HEK293 (cell line): Measurements from ENCODE around the gene SLC28A1.
A peak's percentile ranks its signal among the peaks of the same experiment; 100 is the strongest.

Experiments
- CTCF ChIA-PET: fragments of 350-600 bp; formaldehyde crosslinking; extraction: SDS; loops from one replicate; lab custom pipeline; 2021; ENCODE audit warnings: antibody characterized with exemption; lab: Yijun Ruan, JAX
- POLR2A ChIA-PET: fragments of 300-600 bp; formaldehyde crosslinking; extraction: SDS; loops from one replicate; lab custom pipeline; 2020; ENCODE audit warnings: antibody characterized with exemption, inconsistent platforms; lab: Yijun Ruan, JAX
- H3K27ac ChIP-seq: fragments of 200-500 bp; sonication (Bioruptor generic); 2 replicates; pipeline ENCODE4 v1.5.1; 2014; ENCODE audit warnings: low read depth, low read length, control low read depth, inconsistent platforms; ENCODE audit errors: extremely low read depth
- H3K36me3 ChIP-seq, 2 experiments: fragments of 200-500 bp in 1 of 2; sonication (Bioruptor generic) in 1 of 2; 1 replicate in 1 of 2; 2 replicates in 1 of 2; pipeline ENCODE4 v1.5.1; 2014 to 2017; ENCODE audit warnings: inconsistent platforms in 2 of 2, low read length in 2 of 2; ENCODE audit not compliant: control insufficient read depth in 2 of 2, insufficient read depth in 1 of 2
- H3K4me1 ChIP-seq: fragments of 200-500 bp; sonication (Bioruptor generic); 2 replicates; pipeline ENCODE4 v1.5.1; 2014; ENCODE audit warnings: mild to moderate bottlenecking, low read length, inconsistent platforms; ENCODE audit not compliant: control insufficient read depth, insufficient read depth
- H3K4me3 ChIP-seq: 2 replicates; pipeline ENCODE4 v1.5.1; 2011; ENCODE audit warnings: low read depth, mild to moderate bottlenecking, control low read depth, low read length, moderate library complexity
- H3K9me3 ChIP-seq: fragments of 200-500 bp; sonication (Bioruptor generic); 2 replicates; pipeline ENCODE4 v1.5.1; 2014; ENCODE audit warnings: low read depth, low read length, inconsistent platforms; ENCODE audit not compliant: control insufficient read depth, insufficient read depth
- EGR2 ChIP-seq: fragments of 450-650 bp; formaldehyde crosslinking; IDR thresholded peaks from 2 replicates; pipeline ENCODE4 v1.5.1; 2016; ENCODE audit warnings: low read depth, missing biosample characterization, missing genetic modification characterization
- GLIS2 ChIP-seq: fragments of 450-650 bp; formaldehyde crosslinking; IDR thresholded peaks from 2 replicates; pipeline ENCODE4 v1.5.1; 2016; ENCODE audit warnings: missing biosample characterization, missing genetic modification characterization
- HIC1 ChIP-seq: fragments of 450-650 bp; formaldehyde crosslinking; IDR thresholded peaks from 2 replicates; pipeline ENCODE4 v1.5.1; 2016; ENCODE audit warnings: missing biosample characterization, missing genetic modification characterization
- HOXA7 ChIP-seq: sonication (generic); formaldehyde crosslinking; IDR thresholded peaks from 2 replicates; pipeline ENCODE4 v1.8.1; 2022; ENCODE audit warnings: missing genetic modification reagents, borderline replicate concordance
- PRDM10 ChIP-seq: fragments of 450-650 bp; formaldehyde crosslinking; IDR thresholded peaks from 2 replicates; pipeline ENCODE4 v1.5.1; 2016; ENCODE audit warnings: missing biosample characterization, missing genetic modification characterization
- SP2 ChIP-seq: fragments of 450-650 bp; formaldehyde crosslinking; IDR thresholded peaks from 2 replicates; pipeline ENCODE4 v1.5.1; 2016; ENCODE audit warnings: missing biosample characterization, missing genetic modification characterization
- SP7 ChIP-seq: fragments of 450-650 bp; formaldehyde crosslinking; IDR thresholded peaks from 2 replicates; pipeline ENCODE4 v1.5.1; 2016; ENCODE audit warnings: missing biosample characterization, missing genetic modification characterization
- WT1 ChIP-seq: fragments of 450-650 bp; formaldehyde crosslinking; IDR thresholded peaks from 2 replicates; pipeline ENCODE4 v1.5.1; 2016; ENCODE audit warnings: missing biosample characterization, missing genetic modification characterization
- ZBTB21 ChIP-seq: fragments of 450-650 bp; formaldehyde crosslinking; IDR thresholded peaks from 2 replicates; pipeline ENCODE4 v1.5.1; 2017; ENCODE audit warnings: missing biosample characterization, missing genetic modification characterization
- ZFHX2 ChIP-seq: fragments of 450-650 bp; formaldehyde crosslinking; conservative IDR thresholded peaks from 2 replicates; pipeline ENCODE4 v1.5.1; 2016; ENCODE audit warnings: missing biosample characterization, missing genetic modification characterization
- ZIC2 ChIP-seq: fragments of 450-650 bp; formaldehyde crosslinking; IDR thresholded peaks from 2 replicates; pipeline ENCODE4 v1.5.1; 2016; ENCODE audit warnings: missing biosample characterization, missing genetic modification characterization
- ZNF121 ChIP-seq: fragments of 450-650 bp; formaldehyde crosslinking; IDR thresholded peaks from 2 replicates; pipeline ENCODE4 v1.5.1; 2016; ENCODE audit warnings: missing biosample characterization, missing genetic modification characterization
- ZNF24 ChIP-seq: fragments of 450-650 bp; formaldehyde crosslinking; IDR thresholded peaks from 2 replicates; pipeline ENCODE4 v1.5.1; 2016; ENCODE audit warnings: missing biosample characterization, missing genetic modification characterization
- ZNF350 ChIP-seq: fragments of 450-650 bp; formaldehyde crosslinking; IDR thresholded peaks from 2 replicates; pipeline ENCODE4 v1.5.0; 2017; ENCODE audit warnings: missing biosample characterization, mild to moderate bottlenecking, missing genetic modification characterization
- ZNF391 ChIP-seq: fragments of 450-650 bp; formaldehyde crosslinking; IDR thresholded peaks from 2 replicates; pipeline ENCODE4 v1.5.1; 2016; ENCODE audit warnings: low read depth, missing biosample characterization, missing genetic modification characterization, borderline replicate concordance
- ZNF514 ChIP-seq: fragments of 450-650 bp; formaldehyde crosslinking; IDR thresholded peaks from 2 replicates; pipeline ENCODE4 v1.5.1; 2016; ENCODE audit warnings: missing biosample characterization, missing genetic modification characterization
- ZNF518A ChIP-seq: fragments of 450-650 bp; formaldehyde crosslinking; conservative IDR thresholded peaks from 2 replicates; pipeline ENCODE4 v1.5.1; 2016; ENCODE audit warnings: low read depth, missing biosample characterization, missing genetic modification characterization
- TF ChIP-seq, protein P1 (sequence below): fragments of 450-650 bp; formaldehyde crosslinking; IDR thresholded peaks from 2 replicates; pipeline ENCODE4 v1.5.1; 2016; ENCODE audit warnings: missing biosample characterization, missing genetic modification characterization, low read depth
- TF ChIP-seq, protein P2 (sequence below): fragments of 450-650 bp; formaldehyde crosslinking; IDR thresholded peaks from 2 replicates; pipeline ENCODE4 v1.5.1; 2016; ENCODE audit warnings: missing biosample characterization, missing genetic modification characterization

Gene SLC28A1

GRCh38 chr15:84840741-84841429 lies 43.6 kb upstream of the SLC28A1 start:
- Histone ChIP-seq H3K4me1 (no peaks in the 10 kb centered on the region), H3K36me3 (no peaks in the 10 kb centered on the region)
- CTCF ChIA-PET, result interaction anchor here (0.6 to 1.4 kb wide), 4 partner anchors 11 to 87 kb away, joined by 3 read pairs; no protein-coding TSS in a partner anchor
- no peak for TF ChIP-seq ZNF514 (tag by site-specific recombination)
- peak; percentile 19; the same call in 1 of the 2 replicates for TF ChIP-seq EGR2 (tag by site-specific recombination)
- TF ChIP-seq SP2, result no peak; the same call in 1 of the 2 replicates
- no peak for TF ChIP-seq PRDM10 (tag by site-specific recombination)
- TF ChIP-seq, protein P1, sequence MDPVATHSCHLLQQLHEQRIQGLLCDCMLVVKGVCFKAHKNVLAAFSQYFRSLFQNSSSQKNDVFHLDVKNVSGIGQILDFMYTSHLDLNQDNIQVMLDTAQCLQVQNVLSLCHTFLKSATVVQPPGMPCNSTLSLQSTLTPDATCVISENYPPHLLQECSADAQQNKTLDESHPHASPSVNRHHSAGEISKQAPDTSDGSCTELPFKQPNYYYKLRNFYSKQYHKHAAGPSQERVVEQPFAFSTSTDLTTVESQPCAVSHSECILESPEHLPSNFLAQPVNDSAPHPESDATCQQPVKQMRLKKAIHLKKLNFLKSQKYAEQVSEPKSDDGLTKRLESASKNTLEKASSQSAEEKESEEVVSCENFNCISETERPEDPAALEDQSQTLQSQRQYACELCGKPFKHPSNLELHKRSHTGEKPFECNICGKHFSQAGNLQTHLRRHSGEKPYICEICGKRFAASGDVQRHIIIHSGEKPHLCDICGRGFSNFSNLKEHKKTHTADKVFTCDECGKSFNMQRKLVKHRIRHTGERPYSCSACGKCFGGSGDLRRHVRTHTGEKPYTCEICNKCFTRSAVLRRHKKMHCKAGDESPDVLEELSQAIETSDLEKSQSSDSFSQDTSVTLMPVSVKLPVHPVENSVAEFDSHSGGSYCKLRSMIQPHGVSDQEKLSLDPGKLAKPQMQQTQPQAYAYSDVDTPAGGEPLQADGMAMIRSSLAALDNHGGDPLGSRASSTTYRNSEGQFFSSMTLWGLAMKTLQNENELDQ, result no peak
- TF ChIP-seq ZBTB21 (tag by site-specific recombination), result 0 out of 2 replicates have a peak, but pooled peaks have one; percentile 26
- TF ChIP-seq GLIS2 (tag by site-specific recombination), result peak; percentile 44; the same call in 1 of the 2 replicates
- TF ChIP-seq HOXA7 (CRISPR knock-in tag), result no peak
- no peak for TF ChIP-seq WT1 (tag by site-specific recombination)
- TF ChIP-seq SP7 (tag by site-specific recombination), result no peak
- peak; percentile 16; the same call in 1 of the 2 replicates for TF ChIP-seq HIC1 (tag by site-specific recombination)
- TF ChIP-seq, protein P2, sequence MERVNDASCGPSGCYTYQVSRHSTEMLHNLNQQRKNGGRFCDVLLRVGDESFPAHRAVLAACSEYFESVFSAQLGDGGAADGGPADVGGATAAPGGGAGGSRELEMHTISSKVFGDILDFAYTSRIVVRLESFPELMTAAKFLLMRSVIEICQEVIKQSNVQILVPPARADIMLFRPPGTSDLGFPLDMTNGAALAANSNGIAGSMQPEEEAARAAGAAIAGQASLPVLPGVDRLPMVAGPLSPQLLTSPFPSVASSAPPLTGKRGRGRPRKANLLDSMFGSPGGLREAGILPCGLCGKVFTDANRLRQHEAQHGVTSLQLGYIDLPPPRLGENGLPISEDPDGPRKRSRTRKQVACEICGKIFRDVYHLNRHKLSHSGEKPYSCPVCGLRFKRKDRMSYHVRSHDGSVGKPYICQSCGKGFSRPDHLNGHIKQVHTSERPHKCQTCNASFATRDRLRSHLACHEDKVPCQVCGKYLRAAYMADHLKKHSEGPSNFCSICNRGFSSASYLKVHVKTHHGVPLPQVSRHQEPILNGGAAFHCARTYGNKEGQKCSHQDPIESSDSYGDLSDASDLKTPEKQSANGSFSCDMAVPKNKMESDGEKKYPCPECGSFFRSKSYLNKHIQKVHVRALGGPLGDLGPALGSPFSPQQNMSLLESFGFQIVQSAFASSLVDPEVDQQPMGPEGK (tag by site-specific recombination), result no peak
- TF ChIP-seq ZIC2, result peak; percentile 27; the same call in 1 of the 2 replicates
- peak; percentile 55 for TF ChIP-seq ZFHX2 (tag by site-specific recombination)
- TF ChIP-seq ZNF518A (tag by site-specific recombination), result no peak
- TF ChIP-seq ZNF391 (tag by site-specific recombination), result no peak
- TF ChIP-seq ZNF350 (tag by site-specific recombination), result no peak
- no peak for TF ChIP-seq ZNF24 (tag by site-specific recombination)
- no peak for TF ChIP-seq ZNF121
- TF ChIP-seq, all 188 proteins: peak for 6
- H3K27ac ChIP-seq, result no peak overlapping the region
- peaks cover under 1% of the 10 kb centered on the region; the same call in 1 of the 2 replicates for H3K9me3 ChIP-seq
- H3K4me3 ChIP-seq, result no peak overlapping the region
- POLR2A ChIA-PET, result no interaction called here
